Muscle layer of duodenum (tissue), 2 donors: ENCODE measurements around the gene ADCY1.
A peak's percentile ranks its signal among the peaks of the same experiment; 100 is the strongest.
"Not testable (repeated sequence)": the region's sequence is repeated elsewhere in the genome, so short reads cannot be mapped to it uniquely, and the experiment has no call there.

Experiments
- H3K27ac ChIP-seq: one replicate; pipeline ENCODE4 v1.7.0; 2013; ENCODE audit warnings: mild to moderate bottlenecking, low read length
- H3K27me3 ChIP-seq: one replicate; pipeline ENCODE4 v1.7.0; 2013; ENCODE audit warnings: low read depth, mild to moderate bottlenecking, control low read depth, low read length
- H3K36me3 ChIP-seq, 2 donors: one replicate each; pipeline ENCODE4 v1.7.0; 2013; ENCODE audit warnings: low read length in 2 of 2, control low read depth in 1 of 2, mild to moderate bottlenecking in 1 of 2; ENCODE audit not compliant: insufficient read depth in 2 of 2, control insufficient read depth in 1 of 2
- H3K4me1 ChIP-seq, 2 donors: one replicate each; pipeline ENCODE4 v1.7.0; 2013; ENCODE audit warnings: low read length in 2 of 2, mild to moderate bottlenecking in 2 of 2, control low read depth in 1 of 2, moderate library complexity in 1 of 2; ENCODE audit not compliant: insufficient read depth in 2 of 2, control insufficient read depth in 1 of 2
- H3K4me3 ChIP-seq, 2 donors: one replicate each; pipeline ENCODE4 v1.7.0; 2013; ENCODE audit warnings: low read length in 2 of 2, low read depth in 1 of 2, mild to moderate bottlenecking in 1 of 2
- H3K9me3 ChIP-seq, 2 donors: one replicate each; pipeline ENCODE4 v1.7.0; 2013; ENCODE audit warnings: low read length in 2 of 2, control low read depth in 1 of 2, mild to moderate bottlenecking in 1 of 2; ENCODE audit not compliant: control insufficient read depth in 1 of 2
- donor health status: healthy.

The ADCY1 gene

GRCh38 chr7:45573661-45574415, at the start of gene ADCY1:
Gene ADCY1 (plus strand): TSS chr7:45574368. CDS start chr7:45574544, 176 bp downstream.
- peaks cover 13% of the 10 kb centered on the region for H3K27me3 ChIP-seq
- peaks cover 0 to 18% of the 10 kb centered on the region in 2 donors for H3K4me1 ChIP-seq
- no peak within 1 kb of the TSS for H3K27ac ChIP-seq
- no peaks in the 10 kb centered on the region for H3K9me3 ChIP-seq
- no peaks in the 10 kb centered on the region for H3K36me3 ChIP-seq
- H3K4me3 ChIP-seq = peak within 1 kb of the TSS; percentile 44 to 80

DNA sequence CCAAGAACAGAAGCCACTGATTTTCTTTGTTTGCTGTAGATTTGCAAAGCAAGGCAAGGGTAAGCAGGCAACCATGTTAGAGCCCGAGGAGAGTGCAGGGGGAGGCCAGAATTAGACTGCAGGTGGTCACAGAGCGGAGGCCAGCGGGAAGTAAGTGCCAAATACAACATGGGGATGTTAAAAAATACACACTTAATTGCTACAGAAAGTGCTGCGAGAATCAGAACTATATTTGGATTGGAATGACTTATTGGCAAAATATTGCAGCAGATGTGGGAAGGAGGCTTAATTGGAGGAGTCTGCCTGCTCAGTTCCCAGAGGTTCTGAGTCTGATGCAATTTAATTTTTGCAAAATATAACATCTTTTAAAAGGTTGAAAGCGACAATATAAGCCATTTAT, 49.7 kb upstream of the ADCY1 start:
- H3K9me3 ChIP-seq = no peaks in the 10 kb centered on the region
- H3K27ac ChIP-seq = no peak overlapping the region
- H3K27me3 ChIP-seq = no peaks in the 10 kb centered on the region
- H3K36me3 ChIP-seq = no peaks in the 10 kb centered on the region
- H3K4me1 ChIP-seq = no peaks in the 10 kb centered on the region
- no peak overlapping the region for H3K4me3 ChIP-seq

DNA sequence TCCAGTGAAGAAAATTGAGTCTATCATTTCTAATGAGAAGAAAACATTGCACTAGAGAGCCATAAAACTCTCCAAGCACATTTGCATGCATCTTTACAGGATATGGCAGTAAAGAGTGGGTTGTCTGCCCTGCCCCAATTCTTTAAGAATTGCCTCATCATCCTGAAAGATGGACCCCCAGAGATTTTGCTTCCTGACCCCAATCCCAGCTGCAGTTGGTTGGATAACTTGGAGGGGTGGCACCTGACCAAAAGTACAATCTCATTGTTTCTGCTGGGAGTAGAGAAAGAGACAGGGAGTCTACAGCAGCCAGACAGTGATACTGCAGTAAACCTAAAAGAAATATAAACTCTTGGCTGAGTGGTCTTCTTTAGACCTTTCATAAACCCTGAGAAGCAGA, 49.1 kb upstream of the ADCY1 start:
- H3K27ac ChIP-seq = no peak overlapping the region
- H3K4me3 ChIP-seq = no peak overlapping the region
- no peaks in the 10 kb centered on the region for H3K4me1 ChIP-seq

DNA sequence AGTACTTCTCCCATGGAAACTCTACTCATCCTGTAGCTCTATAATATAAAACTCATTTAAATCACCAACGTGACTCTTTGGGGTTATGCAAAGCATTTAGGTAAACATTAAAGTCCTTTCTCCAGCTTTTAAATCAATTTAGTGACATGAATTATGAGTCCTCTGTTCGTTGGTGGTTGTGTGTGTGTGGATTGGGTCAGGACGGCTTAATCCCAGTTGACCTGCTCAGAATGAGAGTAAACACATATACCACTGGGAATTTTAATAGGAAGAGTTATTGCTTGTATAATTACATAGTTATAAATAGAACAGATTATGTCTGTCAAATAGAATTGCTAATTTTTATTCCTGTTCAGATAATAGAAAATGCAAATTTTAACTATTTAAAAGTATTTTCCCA, 30.7 kb upstream of the ADCY1 start:
- Histone ChIP-seq H3K27ac (no peak overlapping the region), H3K27me3 (no peaks in the 10 kb centered on the region), H3K36me3 (no peaks in the 10 kb centered on the region), H3K9me3 (peaks cover 0 to 6% of the 10 kb centered on the region in 2 donors), H3K4me3 (no peak overlapping the region), H3K4me1 (no peaks in the 10 kb centered on the region)

More for the DNA sequence above, 49.1 kb upstream of the ADCY1 start:
- no peaks in the 10 kb centered on the region for H3K27me3 ChIP-seq
- H3K36me3 ChIP-seq = no peaks in the 10 kb centered on the region
- H3K9me3 ChIP-seq = no peaks in the 10 kb centered on the region

GRCh38 chr7:45545105-45545710, 29.0 kb upstream of the ADCY1 start:
- not testable (repeated sequence) for H3K4me1 ChIP-seq, H3K27me3 ChIP-seq, H3K36me3 ChIP-seq, H3K9me3 ChIP-seq, H3K4me3 ChIP-seq, H3K27ac ChIP-seq

GRCh38 chr7:45548917-45549316, 25.3 kb upstream of the ADCY1 start:
- H3K9me3 ChIP-seq, H3K27ac ChIP-seq, H3K4me3 ChIP-seq, H3K27me3 ChIP-seq, H3K36me3 ChIP-seq, H3K4me1 ChIP-seq: not testable (repeated sequence)

- Histone ChIP-seq H3K4me3 (no peak overlapping the region), H3K4me1 (peaks cover 0 to 11% of the 10 kb centered on the region in 2 donors), H3K27me3 (no peaks in the 10 kb centered on the region), H3K27ac (no peak overlapping the region), H3K36me3 (no peaks in the 10 kb centered on the region), H3K9me3 (peaks cover 0 to 8% of the 10 kb centered on the region in 2 donors)
Measured at GRCh38 chr7:45563401-45563800, 10.8 kb upstream of the ADCY1 start.

DNA sequence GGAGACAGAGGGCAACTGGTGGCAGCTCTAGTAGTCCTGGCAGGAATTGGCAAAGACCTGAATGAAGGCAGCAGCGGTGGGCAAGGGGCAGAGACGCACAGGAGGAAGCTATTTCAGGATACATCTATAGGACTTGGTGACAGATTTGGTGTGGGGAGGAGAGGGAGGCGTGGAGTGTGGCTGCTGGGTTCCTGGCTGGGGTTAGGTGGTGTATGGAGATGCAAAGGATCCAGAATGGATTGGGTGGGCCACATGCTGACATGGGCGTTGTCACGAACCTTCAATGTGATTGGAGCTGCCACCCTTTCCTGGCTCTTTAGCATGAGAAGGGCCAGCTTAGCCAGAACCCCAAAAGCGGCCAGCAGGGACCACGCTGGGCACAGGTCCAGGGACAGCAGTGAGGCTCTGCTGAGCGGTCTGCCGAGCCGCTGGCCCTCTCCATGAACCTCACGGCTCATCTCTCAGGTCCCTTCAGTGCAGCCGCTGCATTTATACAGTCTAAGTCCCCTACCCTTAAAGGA, 10.2 kb upstream of the ADCY1 start:
- Histone ChIP-seq H3K36me3 (no peaks in the 10 kb centered on the region), H3K9me3 (peaks cover 0 to 8% of the 10 kb centered on the region in 2 donors), H3K27ac (no peak overlapping the region), H3K27me3 (no peaks in the 10 kb centered on the region), H3K4me1 (peaks cover 0 to 11% of the 10 kb centered on the region in 2 donors), H3K4me3 (no peak overlapping the region)

GRCh38 chr7:45564485-45564884, 9.7 kb upstream of the ADCY1 start:
- Histone ChIP-seq H3K4me3 (no peak overlapping the region), H3K4me1 (peaks cover 0 to 11% of the 10 kb centered on the region in 2 donors), H3K27ac (no peak overlapping the region), H3K9me3 (peaks cover 0 to 5% of the 10 kb centered on the region in 2 donors), H3K36me3 (no peaks in the 10 kb centered on the region), H3K27me3 (no peaks in the 10 kb centered on the region)

GRCh38 chr7:45564886-45565455, 9.2 kb upstream of the ADCY1 start:
- Histone ChIP-seq H3K9me3 (peaks cover 0 to under 1% of the 10 kb centered on the region in 2 donors), H3K27me3 (no peaks in the 10 kb centered on the region), H3K4me1 (peaks cover 0 to 11% of the 10 kb centered on the region in 2 donors), H3K36me3 (no peaks in the 10 kb centered on the region), H3K27ac (no peak overlapping the region), H3K4me3 (no peak overlapping the region)

GRCh38 chr7:45566386-45566785, 7.8 kb upstream of the ADCY1 start:
- Histone ChIP-seq H3K27ac (no peak overlapping the region), H3K4me1 (peaks cover 0 to 11% of the 10 kb centered on the region in 2 donors), H3K27me3 (no peaks in the 10 kb centered on the region), H3K4me3 (no peak overlapping the region), H3K9me3 (no peaks in the 10 kb centered on the region), H3K36me3 (no peaks in the 10 kb centered on the region)
